HG03457 (cell line): Measurements from ENCODE around the gene CREB3L4.

Experiments used
- ATAC-seq: cut with Tn5 transposase; IDR thresholded peaks from one replicate; pipeline ENCODE4 v1.9.1; 2021; ENCODE audit warnings: moderate number of reproducible peaks; ENCODE audit not compliant: unreplicated experiment

Gene CREB3L4

DNA sequence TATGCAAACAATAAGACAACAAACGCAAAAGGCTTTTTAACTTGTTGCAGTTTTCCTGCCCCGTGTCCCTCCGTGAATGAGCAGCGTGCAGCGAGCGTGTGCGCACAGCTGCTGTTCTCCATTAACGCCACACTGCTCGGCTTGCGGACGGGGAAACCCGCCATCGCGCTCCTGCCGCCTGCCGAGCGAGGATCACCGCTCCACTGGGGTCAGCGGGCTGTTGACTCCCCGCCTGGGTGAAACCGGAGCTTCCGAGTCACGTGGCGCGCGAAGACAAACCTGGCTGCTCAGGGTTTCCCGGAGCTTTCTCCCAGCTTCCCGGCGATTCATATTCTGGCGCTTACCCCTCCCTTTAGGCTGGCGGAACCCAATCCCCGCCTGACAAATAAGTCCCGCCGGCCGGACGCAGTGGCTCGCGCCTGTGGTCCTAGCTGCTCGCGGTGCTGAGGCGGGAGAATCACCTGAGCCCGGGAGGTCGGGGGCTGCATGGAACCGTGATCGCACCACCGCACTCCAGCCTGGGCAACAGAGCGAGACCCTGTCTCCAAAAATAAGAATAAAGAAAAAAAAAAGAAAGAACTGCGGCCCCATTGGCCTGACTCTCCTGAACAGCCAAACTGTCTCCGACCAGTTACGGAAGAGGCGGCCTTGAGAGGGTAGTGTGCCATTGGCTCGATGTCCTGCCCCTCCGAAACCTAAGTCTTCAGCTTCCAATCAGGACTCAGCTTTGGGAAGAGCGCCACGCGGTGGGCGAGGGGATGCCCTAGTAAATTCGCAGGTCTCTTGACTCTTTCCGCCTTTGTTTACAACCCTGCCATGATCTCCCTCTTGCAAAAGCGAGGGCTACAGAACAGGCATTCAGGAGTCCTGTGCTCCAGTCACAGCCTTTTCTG, at the start of gene CREB3L4:
Gene CREB3L4, plus strand, starts transcription at position 796 of the 893 bp plus-strand sequence. CDS start 624 bp downstream, outside the sequence.
- peak; percentile 56 for ATAC-seq

- no peak for ATAC-seq
These were observed 47.5 kb upstream of the CREB3L4 start for GRCh38 chr1:153919876-153920852.

DNA sequence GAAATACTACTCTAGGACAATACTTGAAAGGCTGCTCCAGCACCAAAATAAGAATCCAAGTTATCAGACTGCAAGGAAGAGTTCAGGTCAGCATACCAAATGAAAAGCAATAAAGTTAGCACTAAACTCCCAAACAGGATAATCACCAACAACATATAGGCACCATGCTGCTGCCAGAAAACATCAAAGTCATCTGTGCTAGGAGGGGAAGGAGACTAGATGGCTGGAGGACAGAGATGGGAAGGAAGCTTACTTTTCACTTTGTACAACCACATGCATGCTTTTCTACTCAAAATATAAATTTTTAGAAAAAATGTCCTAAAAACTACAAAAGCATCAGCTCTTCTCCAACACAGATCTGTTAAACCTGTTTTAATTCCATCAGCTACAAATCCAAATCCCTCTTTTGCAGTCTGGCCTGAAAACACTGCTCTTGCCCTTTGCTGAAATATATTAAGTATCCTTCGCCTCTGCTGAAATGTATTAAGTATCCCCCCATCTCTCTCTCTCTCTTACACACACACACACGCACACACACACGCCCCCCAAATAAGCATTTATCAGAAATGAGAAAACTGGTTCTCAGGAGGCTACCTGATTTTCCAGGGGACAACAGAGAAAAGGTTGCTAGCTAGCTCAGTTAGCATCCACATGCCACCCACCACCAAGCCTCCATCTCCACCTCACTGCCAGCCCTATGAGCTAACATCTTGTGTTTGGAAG, 46.5 kb upstream of the CREB3L4 start:
- ATAC-seq, result no peak

DNA sequence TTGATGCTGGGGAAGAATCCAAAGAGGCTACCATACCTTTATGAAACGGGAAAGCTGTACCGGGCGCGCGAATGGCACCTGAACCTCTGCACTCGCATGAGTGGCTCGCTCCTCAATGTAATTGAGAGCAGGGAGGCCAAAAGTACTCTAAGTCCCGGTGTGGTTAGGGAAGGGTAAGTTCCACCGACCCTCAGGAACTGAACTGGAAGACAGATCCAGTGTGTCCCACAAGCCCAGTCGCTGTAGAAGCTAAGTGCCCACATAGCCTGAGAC, 46.0 kb upstream of the CREB3L4 start:
- ATAC-seq, result no peak

DNA sequence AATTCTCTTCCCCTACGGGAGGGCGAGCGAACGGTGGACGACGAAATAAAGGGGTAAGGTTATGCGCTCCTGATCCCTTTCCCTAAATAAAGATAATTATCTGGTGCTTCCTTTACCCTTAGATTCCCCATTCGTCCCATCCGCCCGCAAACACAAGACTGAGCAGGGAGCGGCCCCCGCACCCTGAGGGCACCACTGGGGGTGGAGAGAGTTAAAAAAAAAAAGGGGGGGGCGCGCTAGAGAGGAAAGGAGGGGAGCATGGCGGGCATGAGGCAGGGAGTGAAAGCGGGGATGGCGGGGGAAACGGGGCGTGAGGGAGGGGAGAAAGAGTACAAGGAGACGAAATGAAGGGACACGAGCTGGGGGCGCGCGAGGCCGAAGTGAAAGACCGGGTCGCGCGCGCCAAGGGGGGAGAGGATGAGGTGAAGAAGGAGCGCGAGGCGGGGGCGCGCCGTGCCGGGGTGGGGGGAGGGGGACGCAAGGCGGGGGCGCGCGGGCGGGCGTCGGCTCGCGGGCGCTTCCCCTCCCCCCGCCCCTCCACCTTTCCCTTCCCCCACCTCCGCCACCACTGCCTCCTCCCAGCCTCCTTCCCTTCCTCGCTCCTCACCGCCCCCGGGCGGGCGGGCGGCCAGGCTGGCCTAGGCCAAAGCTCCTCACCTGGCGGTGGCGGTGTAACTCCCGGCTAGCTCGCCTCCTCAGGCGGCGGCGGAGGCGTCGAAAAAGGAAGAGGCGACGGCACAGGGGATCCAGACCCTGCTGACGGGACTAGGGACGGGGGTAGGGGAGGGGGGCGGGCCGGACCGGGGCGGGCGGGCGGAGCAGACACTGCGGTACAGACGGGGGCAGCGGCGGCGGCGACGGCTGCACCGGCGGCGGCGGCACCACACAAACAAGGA, 45.4 kb upstream of the CREB3L4 start:
- ATAC-seq, result peak; percentile 10

GRCh38 chr1:153922972-153923925, 44.5 kb upstream of the CREB3L4 start, which contains the start of gene GATAD2B:
Gene GATAD2B (minus strand): TSS chr1:153922972. CDS start chr1:153828347, 94,625 bp downstream.
- peak; percentile 89 for ATAC-seq

- ATAC-seq, result no peak
These were observed 41.3 kb upstream of the CREB3L4 start for GRCh38 chr1:153926405-153926804.

DNA sequence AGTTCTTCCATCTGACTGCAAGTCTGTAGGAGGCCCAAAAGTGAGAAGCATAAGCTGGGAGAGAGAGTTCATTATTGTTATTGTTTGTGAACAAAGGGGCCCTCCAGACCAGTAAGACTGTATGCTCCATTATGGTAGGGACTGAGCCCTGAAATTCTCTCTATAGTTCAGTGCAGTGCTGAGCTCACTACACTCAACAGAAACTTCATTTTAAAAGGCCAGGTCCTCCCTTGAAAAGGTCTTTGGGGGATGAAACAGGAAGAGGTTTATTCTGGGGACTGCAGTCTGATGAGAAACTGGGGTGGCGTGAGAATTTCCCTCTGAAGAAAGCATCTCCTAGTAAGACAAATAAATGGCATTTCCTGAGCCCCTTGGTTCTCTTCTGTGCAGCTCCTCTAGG, 39.5 kb upstream of the CREB3L4 start:
- ATAC-seq, result no peak

DNA sequence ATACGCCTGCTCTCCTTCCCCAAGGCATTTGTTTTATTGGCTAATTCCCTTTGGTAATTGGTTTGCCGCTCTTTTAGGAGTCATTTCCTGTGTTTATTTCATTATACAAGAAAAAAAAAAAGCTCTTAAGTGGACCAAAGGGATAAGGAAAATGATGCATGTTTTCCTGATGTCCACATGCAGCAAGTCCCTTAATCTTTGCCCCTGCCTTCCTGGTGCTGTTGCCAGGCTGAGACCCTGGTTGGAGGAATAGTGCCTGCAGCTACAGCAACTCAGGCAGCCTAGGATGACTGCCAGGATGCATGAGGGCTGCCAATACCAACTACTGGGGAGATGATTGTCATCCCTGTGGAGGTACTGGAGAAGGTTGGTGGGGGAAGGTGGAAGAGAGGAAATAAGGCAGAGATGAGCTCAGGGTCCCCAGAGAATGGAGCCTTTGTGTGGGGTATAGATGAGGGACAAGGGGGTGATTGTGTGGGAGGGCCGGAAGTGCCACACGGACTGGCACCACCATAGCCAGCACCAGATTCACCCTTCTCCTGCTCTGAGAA, 38.8 kb upstream of the CREB3L4 start:
- ATAC-seq, result no peak

DNA sequence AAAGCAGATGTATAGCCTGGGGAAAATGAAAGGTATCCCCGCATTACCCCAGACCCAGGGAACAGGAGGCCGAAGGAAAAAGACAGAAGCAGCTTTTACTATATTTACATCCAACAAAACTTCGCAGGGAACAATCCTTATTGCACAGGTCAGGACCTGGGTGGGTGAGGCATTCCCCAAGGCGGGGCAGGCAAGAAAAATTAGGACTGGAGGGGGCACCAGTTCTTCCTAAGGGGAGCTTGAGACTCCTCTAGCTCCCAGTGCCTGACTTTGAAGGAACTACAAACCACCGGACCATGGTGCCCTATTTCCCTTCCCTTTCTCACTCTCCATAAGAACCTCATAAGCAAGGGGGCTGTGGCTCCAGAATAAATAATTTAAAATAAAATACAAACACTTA, 38.3 kb upstream of the CREB3L4 start:
- no peak for ATAC-seq

GRCh38 chr1:153929981-153930948, 37.4 kb upstream of the CREB3L4 start:
- no peak for ATAC-seq

- no peak for ATAC-seq
These were observed 35.3 kb upstream of the CREB3L4 start for GRCh38 chr1:153932156-153933131.

GRCh38 chr1:153933430-153933829, 34.3 kb upstream of the CREB3L4 start:
- no peak for ATAC-seq

- no peak for ATAC-seq
These were observed 33.7 kb upstream of the CREB3L4 start for GRCh38 chr1:153933955-153934354.

GRCh38 chr1:153934746-153935145, 33.0 kb upstream of the CREB3L4 start:
- ATAC-seq, result no peak
